ENCODE results near the gene ENTPD6.

ENTPD6 gene

GRCh38 chr20:25227317-25227831, 31.9 kb downstream of the ENTPD6 start (continued):
- TF ChIP-seq PRDM4 (tag by site-specific recombination; IDR thresholded peaks at IDR 0.05): peak; percentile 90
- 0 out of 2 replicates have a peak, but pooled peaks have one; percentile 22 for TF ChIP-seq ATF2 (tag by site-specific recombination; IDR thresholded peaks at IDR 0.05; ENCODE audit: low read depth)
- no peak for TF ChIP-seq ZNF140 (tag by site-specific recombination; IDR thresholded peaks at IDR 0.05)
- TF ChIP-seq ZNF426 (tag by site-specific recombination; IDR thresholded peaks at IDR 0.05): no peak
- TF ChIP-seq ZNF561 (tag by site-specific recombination; IDR thresholded peaks at IDR 0.05; ENCODE audit: borderline replicate concordance): no peak
- no peak for TF ChIP-seq ZNF23 (tag by site-specific recombination; IDR thresholded peaks at IDR 0.05; ENCODE audit: borderline replicate concordance)
- TF ChIP-seq SP3 (tag by site-specific recombination; IDR thresholded peaks at IDR 0.05): no peak
- no peak for TF ChIP-seq ZNF626 (tag by site-specific recombination; IDR thresholded peaks at IDR 0.05)
- no peak for TF ChIP-seq OVOL3 (tag by site-specific recombination; IDR thresholded peaks at IDR 0.05)

- peaks cover 6% of the 10 kb centered on the region; the same call in 1 of the 2 replicates for H3K4me1 ChIP-seq (ENCODE audit: control insufficient read depth, insufficient read depth, low read length)
- TF ChIP-seq ZNF600 (tag by site-specific recombination; IDR thresholded peaks at IDR 0.05) (0 out of 2 replicates have a peak, but pooled peaks have one; percentile 20), ZNF354C (tag by site-specific recombination; IDR thresholded peaks at IDR 0.05; ENCODE audit: borderline replicate concordance, low read depth) (no peak), ZNF433 (tag by site-specific recombination; IDR thresholded peaks at IDR 0.05; ENCODE audit: low read depth) (no peak), ZNF677 (tag by site-specific recombination; IDR thresholded peaks at IDR 0.05) (no peak), ZNF654 (tag by site-specific recombination; IDR thresholded peaks at IDR 0.05; ENCODE audit: low read depth) (no peak), ZSCAN23 (tag by site-specific recombination; IDR thresholded peaks at IDR 0.05) (no peak)
- H3K36me3 ChIP-seq (ENCODE audit: control insufficient read depth in 2 of 2, insufficient read depth in 1 of 2, low read length in 2 of 2): peaks cover 0 to 17% of the 10 kb centered on the region in 2 experiments; a peak in 1 of 3 replicates
- ChIA-PET CTCF (interaction anchor here (0.6 kb wide), 1 partner anchor 165 kb away, joined by 3 read pairs; no protein-coding TSS in a partner anchor), POLR2A (no interaction called here)
- no peaks in the 10 kb centered on the region for H3K9me3 ChIP-seq (ENCODE audit: control insufficient read depth, insufficient read depth, low read depth, low read length)
- no peak overlapping the region for H3K4me3 ChIP-seq (ENCODE audit: low read depth, low read length)
- H3K27ac ChIP-seq (ENCODE audit: extremely low read depth, low read depth, low read length): no peak overlapping the region
Measured at GRCh38 chr20:25229486-25230165, 34.1 kb downstream of the ENTPD6 start.

GRCh38 chr20:25230166-25230831, 34.8 kb downstream of the ENTPD6 start:
- Histone ChIP-seq H3K27ac (ENCODE audit: extremely low read depth, low read depth, low read length) (no peak overlapping the region), H3K4me3 (ENCODE audit: low read depth, low read length) (no peak overlapping the region), H3K9me3 (ENCODE audit: control insufficient read depth, insufficient read depth, low read depth, low read length) (no peaks in the 10 kb centered on the region), H3K4me1 (ENCODE audit: control insufficient read depth, insufficient read depth, low read length) (peaks cover 8% of the 10 kb centered on the region; the same call in 1 of the 2 replicates), H3K36me3 (ENCODE audit: control insufficient read depth in 2 of 2, insufficient read depth in 1 of 2, low read length in 2 of 2) (peaks cover 0 to 11% of the 10 kb centered on the region in 2 experiments; a peak in 1 of 3 replicates)
- ChIA-PET CTCF (interaction anchor here (0.6 to 1.3 kb wide), 3 partner anchors 17 to 167 kb away, joined by 3 read pairs; partner anchors contain the start of gene PYGB), POLR2A (no interaction called here)
- TF ChIP-seq SP7 (tag by site-specific recombination; IDR thresholded peaks at IDR 0.05): peak; percentile 58; the same call in 1 of the 2 replicates
- no peak for TF ChIP-seq YY2 (tag by site-specific recombination; IDR thresholded peaks at IDR 0.05)
- no peak for TF ChIP-seq REPIN1 (tag by site-specific recombination; IDR thresholded peaks at IDR 0.05; ENCODE audit: low read depth)
- TF ChIP-seq OSR2 (tag by site-specific recombination; IDR thresholded peaks at IDR 0.05): peak; percentile 23; the same call in 1 of the 2 replicates

Measured in HEK293 (cell line).